Measurements from ENCODE around the gene TMEM86B.
A peak's percentile ranks its signal among the peaks of the same experiment; 100 is the strongest.

The TMEM86B gene

GRCh38 chr19:55256562-55257460 lies 28.2 kb upstream of the TMEM86B start:
- no peak for DNase-seq

- DNase-seq = no peak
Measured at GRCh38 chr19:55255618-55256423, 27.3 kb upstream of the TMEM86B start.

GRCh38 chr19:55254625-55254977 lies 26.0 kb upstream of the TMEM86B start:
- DNase-seq = no peak

- peak; percentile 83 for DNase-seq
Measured at GRCh38 chr19:55253842-55254624, 25.5 kb upstream of the TMEM86B start.

GRCh38 chr19:55252760-55253663 lies 24.4 kb upstream of the TMEM86B start:
- no peak for DNase-seq

- no peak for DNase-seq
Measured at GRCh38 chr19:55251341-55252081, 22.9 kb upstream of the TMEM86B start.

- DNase-seq = no peak
Measured at GRCh38 chr19:55250262-55251036, 21.9 kb upstream of the TMEM86B start.

GRCh38 chr19:55249841-55250240 lies 21.3 kb upstream of the TMEM86B start:
- DNase-seq = no peak

- no peak for DNase-seq
Measured at GRCh38 chr19:55248704-55249103, 20.1 kb upstream of the TMEM86B start.

GRCh38 chr19:55248166-55248675 lies 19.7 kb upstream of the TMEM86B start:
- DNase-seq = no peak

GRCh38 chr19:55247621-55248099 lies 19.1 kb upstream of the TMEM86B start:
- peak; percentile 40 for DNase-seq

- no peak for DNase-seq
Measured at GRCh38 chr19:55246462-55247451, 18.2 kb upstream of the TMEM86B start.

- no peak for DNase-seq
Measured at GRCh38 chr19:55245236-55245904, 16.8 kb upstream of the TMEM86B start.

GRCh38 chr19:55244004-55244680 lies 15.6 kb upstream of the TMEM86B start:
- no peak for DNase-seq

- no peak for DNase-seq
Measured at GRCh38 chr19:55242517-55242916, 14.0 kb upstream of the TMEM86B start.

GRCh38 chr19:55241935-55242464 lies 13.4 kb upstream of the TMEM86B start:
- no peak for DNase-seq

Data from NCI-H69 (cell line).